Peyer's patch (tissue), 4 donors: ENCODE results near the gene DDAH1.

Experiments used
- CTCF ChIP-seq, 6 experiments: fragments of 450-650 bp in 4 of 6; fragments of 200-600 bp in 2 of 6; sonication (generic) in 1 of 6; IDR thresholded peaks; one replicate each; pipeline ENCODE4 v1.5.1; 2017 to 2019; ENCODE audit warnings: antibody characterized with exemption in 6 of 6, mild to moderate bottlenecking in 3 of 6, moderate library complexity in 1 of 6
- POLR2A ChIP-seq, 2 donors: fragments of 450-650 bp; IDR thresholded peaks; one replicate each; pipeline ENCODE4 v1.5.1; 2017; ENCODE audit warnings: antibody characterized with exemption in 2 of 2, mild to moderate bottlenecking in 2 of 2, moderate library complexity in 2 of 2

GRCh38 chr1:85490270-85490985, 25.5 kb upstream of the DDAH1 start:
- TF ChIP-seq CTCF (IDR thresholded peaks at IDR 0.05) = no peak
- no peak for TF ChIP-seq POLR2A (IDR thresholded peaks at IDR 0.05)
